Measurements from ENCODE around the gene IFNLR1. TPM values are rescaled to one million over a fixed set of nuclear protein-coding genes. Genes with fewer than 3 reads are reported as not detected.
A peak's percentile ranks its signal among the peaks of the same experiment; 100 is the strongest.

Gene IFNLR1
- total RNA-seq, 2 donors from 2014 or later: 0.14 TPM; not detected in 1

DNA sequence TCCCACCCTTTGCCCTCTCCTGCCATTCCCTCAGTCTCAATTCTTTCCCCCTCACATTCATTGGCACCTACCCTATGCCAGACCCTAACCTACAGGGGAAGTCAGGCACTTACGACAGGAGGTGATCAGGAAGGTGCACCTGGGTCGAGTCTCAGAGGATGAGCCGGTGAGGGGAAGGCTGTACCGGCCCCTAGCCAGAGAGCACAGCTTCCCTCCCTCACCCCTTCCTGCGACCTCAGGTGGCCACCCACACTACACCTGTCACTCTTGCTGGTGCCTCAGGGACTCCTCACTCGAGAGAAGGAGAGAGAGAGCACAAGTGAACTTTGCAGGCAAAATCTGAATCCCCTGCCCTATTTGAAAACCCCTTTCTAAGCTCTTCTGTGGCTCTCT, 73.5 kb downstream of the IFNLR1 start:
- H3K27me3 ChIP-seq (replicated peaks; ENCODE audit: insufficient read depth): no peaks in the 10 kb centered on the region
- H3K4me1 ChIP-seq (ENCODE audit: control insufficient read depth in 1 of 2, low read depth in 2 of 2): peaks cover 13 to 23% of the 10 kb centered on the region in 2 donors
- no peaks in the 10 kb centered on the region for H3K36me3 ChIP-seq
- TF ChIP-seq, protein P1, sequence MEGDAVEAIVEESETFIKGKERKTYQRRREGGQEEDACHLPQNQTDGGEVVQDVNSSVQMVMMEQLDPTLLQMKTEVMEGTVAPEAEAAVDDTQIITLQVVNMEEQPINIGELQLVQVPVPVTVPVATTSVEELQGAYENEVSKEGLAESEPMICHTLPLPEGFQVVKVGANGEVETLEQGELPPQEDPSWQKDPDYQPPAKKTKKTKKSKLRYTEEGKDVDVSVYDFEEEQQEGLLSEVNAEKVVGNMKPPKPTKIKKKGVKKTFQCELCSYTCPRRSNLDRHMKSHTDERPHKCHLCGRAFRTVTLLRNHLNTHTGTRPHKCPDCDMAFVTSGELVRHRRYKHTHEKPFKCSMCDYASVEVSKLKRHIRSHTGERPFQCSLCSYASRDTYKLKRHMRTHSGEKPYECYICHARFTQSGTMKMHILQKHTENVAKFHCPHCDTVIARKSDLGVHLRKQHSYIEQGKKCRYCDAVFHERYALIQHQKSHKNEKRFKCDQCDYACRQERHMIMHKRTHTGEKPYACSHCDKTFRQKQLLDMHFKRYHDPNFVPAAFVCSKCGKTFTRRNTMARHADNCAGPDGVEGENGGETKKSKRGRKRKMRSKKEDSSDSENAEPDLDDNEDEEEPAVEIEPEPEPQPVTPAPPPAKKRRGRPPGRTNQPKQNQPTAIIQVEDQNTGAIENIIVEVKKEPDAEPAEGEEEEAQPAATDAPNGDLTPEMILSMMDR (IDR thresholded peaks at IDR 0.05): no peak
- ATAC-seq (ENCODE audit: insufficient number of reproducible peaks, low FRiP score, low read depth): no peak
- no peak overlapping the region for H3K27ac ChIP-seq
- DNase-seq (ENCODE audit: low spot score): no peak
- no peaks in the 10 kb centered on the region for H3K9me3 ChIP-seq
- H3K4me3 ChIP-seq: no peak overlapping the region

DNA sequence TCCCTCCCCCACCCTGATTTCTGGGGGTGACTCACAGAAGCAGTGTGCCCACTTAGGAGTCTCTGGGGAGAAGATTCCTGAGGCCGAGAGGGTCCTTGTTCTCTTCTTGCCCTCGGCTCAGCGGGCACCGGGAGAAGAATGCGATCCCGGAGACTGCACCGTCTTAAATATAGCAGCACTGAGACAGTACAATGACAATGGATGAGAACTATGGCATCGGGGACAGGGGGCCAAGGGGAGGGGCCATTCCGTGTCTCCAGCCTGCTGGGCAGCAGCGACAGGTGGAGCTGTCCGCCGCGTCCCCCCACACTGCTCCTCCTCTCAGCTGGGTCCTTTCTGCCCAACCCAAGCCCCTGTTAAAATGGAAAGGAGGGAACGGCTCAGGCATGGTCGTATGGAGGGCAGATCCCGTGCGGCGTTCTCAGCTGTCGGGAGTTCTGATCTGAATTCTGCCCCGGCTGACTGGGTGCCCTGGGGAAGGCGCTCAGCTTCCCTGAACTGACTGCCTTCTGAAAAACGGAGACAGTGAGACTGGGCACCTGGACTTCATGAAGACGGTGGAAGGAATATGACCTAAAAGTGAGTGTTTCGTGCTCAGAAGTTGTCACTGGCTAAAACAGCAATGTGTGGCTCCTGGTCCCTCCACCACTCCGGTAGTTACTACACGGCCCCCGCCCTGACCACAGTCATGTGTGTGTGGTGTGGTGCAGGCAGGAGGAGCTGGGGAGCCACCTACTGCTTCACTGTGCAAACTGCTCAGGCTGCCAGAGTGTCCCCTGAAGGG, 74.9 kb downstream of the IFNLR1 start, which contains the start of gene MYOM3:
TSS of gene MYOM3 (minus strand) at position 140 of the 784 bp plus-strand sequence. CDS start 3,499 bp downstream, outside the sequence.
- DNase-seq (ENCODE audit: low spot score) (peak; percentile 61), ATAC-seq (ENCODE audit: insufficient number of reproducible peaks, low FRiP score, low read depth) (peak; percentile 56)
- peak within 1 kb of the TSS; percentile 70 for H3K4me3 ChIP-seq

GRCh38 chr1:24111262-24111995, 75.7 kb downstream of the IFNLR1 start:
- Histone ChIP-seq H3K9me3 (no peaks in the 10 kb centered on the region), H3K27ac (peak overlapping the region; percentile 85 to 88), H3K36me3 (no peaks in the 10 kb centered on the region), H3K27me3 (replicated peaks; ENCODE audit: insufficient read depth) (no peaks in the 10 kb centered on the region), H3K4me3 (peak overlapping the region; percentile 70), H3K4me1 (ENCODE audit: control insufficient read depth in 1 of 2, low read depth in 2 of 2) (peaks cover 13 to 23% of the 10 kb centered on the region in 2 donors)
- ATAC-seq (ENCODE audit: insufficient number of reproducible peaks, low FRiP score, low read depth) (peak; percentile 73), DNase-seq (ENCODE audit: low spot score) (peak; percentile 40)
- TF ChIP-seq, protein P1 (IDR thresholded peaks at IDR 0.05): no peak

More for the DNA sequence above, 74.9 kb downstream of the IFNLR1 start, which contains the start of gene MYOM3:
- TF ChIP-seq, protein P1 (IDR thresholded peaks at IDR 0.05): peak; percentile 49
- Histone ChIP-seq H3K9me3 (no peaks in the 10 kb centered on the region), H3K4me1 (ENCODE audit: control insufficient read depth in 1 of 2, low read depth in 2 of 2) (peaks cover 13 to 23% of the 10 kb centered on the region in 2 donors), H3K27me3 (replicated peaks; ENCODE audit: insufficient read depth) (no peaks in the 10 kb centered on the region), H3K36me3 (no peaks in the 10 kb centered on the region), H3K27ac (peak within 1 kb of the TSS; percentile 85 to 88)

DNA sequence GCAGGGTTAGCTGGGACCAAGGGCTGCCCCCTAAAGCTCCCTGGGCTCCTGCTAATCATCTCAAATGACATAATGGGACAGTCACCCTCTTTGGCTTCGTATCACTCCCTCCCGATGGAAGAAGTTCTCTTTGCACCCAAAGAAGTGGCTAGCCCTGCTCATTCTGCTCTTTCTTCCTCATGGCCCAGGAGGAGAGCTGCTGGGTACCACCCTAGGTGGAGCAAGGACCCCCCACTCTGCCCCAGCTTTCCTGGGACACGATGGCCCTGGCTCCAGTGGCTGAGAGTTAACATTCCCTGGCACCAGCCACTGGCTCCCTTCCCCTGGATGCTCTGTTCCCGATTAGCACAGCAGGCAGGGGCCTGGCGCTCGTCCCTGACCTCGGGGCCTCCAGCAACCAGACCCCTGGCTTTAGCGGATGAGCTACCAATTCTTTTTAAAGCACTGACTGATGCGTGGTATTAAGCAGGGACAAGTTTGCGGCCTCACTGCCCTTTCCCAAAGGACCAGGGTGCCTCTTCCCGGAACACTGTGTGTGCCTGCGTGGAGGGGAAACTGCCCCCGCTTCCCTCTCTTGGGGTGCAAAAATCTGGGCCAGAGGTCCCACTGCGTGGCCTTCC, 76.3 kb downstream of the IFNLR1 start:
- no peaks in the 10 kb centered on the region for H3K36me3 ChIP-seq
- H3K27ac ChIP-seq: peak overlapping the region; percentile 85 to 88
- H3K4me3 ChIP-seq: peak overlapping the region; percentile 70
- no peak for DNase-seq (ENCODE audit: low spot score)
- no peak for ATAC-seq (ENCODE audit: insufficient number of reproducible peaks, low FRiP score, low read depth)
- H3K9me3 ChIP-seq: no peaks in the 10 kb centered on the region
- TF ChIP-seq, protein P1 (IDR thresholded peaks at IDR 0.05): no peak
- peaks cover 13 to 23% of the 10 kb centered on the region in 2 donors for H3K4me1 ChIP-seq (ENCODE audit: control insufficient read depth in 1 of 2, low read depth in 2 of 2)
- no peaks in the 10 kb centered on the region for H3K27me3 ChIP-seq (replicated peaks; ENCODE audit: insufficient read depth)
